Left lung (tissue), 10 donors: ENCODE measurements around the gene BCL11A. TPM values are rescaled to one million over a fixed set of nuclear protein-coding genes. Genes with fewer than 3 reads are reported as not detected.

Source experiments
- ATAC-seq: fragments of 200-7000 bp; cut with Tn5 transposase; one replicate; pipeline ENCODE4 v1.9.1; 2020; ENCODE audit warnings: moderate library complexity
- DNase-seq, 4 donors: peaks; one replicate each; pipeline ENCODE4 v3.0.0-alpha.2; 2013 to 2020
- H3K27ac ChIP-seq, 2 donors: fragments of 200-600 bp; sonication (generic) in 1 of 2; one replicate each; pipeline versions ENCODE4 v1.5.0 to v1.8.0; 2020 to 2021
- H3K27me3 ChIP-seq, 2 donors: fragments of 200-600 bp; sonication (generic) in 1 of 2; one replicate each; pipeline versions ENCODE4 v1.5.0 to v1.8.0; 2020 to 2021
- H3K36me3 ChIP-seq, 2 donors: fragments of 200-600 bp; sonication (generic) in 1 of 2; one replicate each; pipeline versions ENCODE4 v1.5.0 to v1.8.0; 2020 to 2021
- H3K4me1 ChIP-seq, 2 donors: fragments of 200-600 bp; one replicate each; pipeline ENCODE4 v1.8.0; 2021
- H3K4me3 ChIP-seq, 2 donors: fragments of 200-600 bp; sonication (generic) in 1 of 2; one replicate each; pipeline versions ENCODE4 v1.5.0 to v1.8.0; 2020 to 2021; ENCODE audit warnings: mild to moderate bottlenecking in 1 of 2
- H3K9me3 ChIP-seq, 2 donors: fragments of 200-600 bp; sonication (generic) in 1 of 2; one replicate each; pipeline versions ENCODE4 v1.5.0 to v1.8.0; 2020 to 2021
- CTCF ChIP-seq, 2 donors: fragments of 200-600 bp; sonication (generic) in 1 of 2; IDR thresholded peaks; one replicate each; pipeline versions ENCODE4 v1.5.0 to v1.8.0; 2021; ENCODE audit warnings: antibody characterized with exemption in 2 of 2
- intact Hi-C, 2 donors: fragments of 100-400 bp; cut with DNase I; formaldehyde crosslinking; loops; one replicate each; pipeline versions ENCODE4 v1.11.2 to v1.14.2; 2022
- polyA plus RNA-seq, 6 donors: library from polyadenylated mRNA; unstranded; fragments of 120-200 nt; gene quantifications; one replicate each; pipeline ENCODE4 v1.2.1, GENCODE V29; 2013; ENCODE audit not compliant: insufficient read length in 6 of 6
- total RNA-seq, 2 donors: library from RNA; stranded (reverse); fragmentation: NEBNext Ultra II Directional; extraction: Animal tissue kit (Norgen Biotek cat#: 25700); gene quantifications; one replicate each; pipeline ENCODE4 v1.2.1, GENCODE V29; 2021
- donor health status: DM: no; HTN: yes; CAD: no.
- donor health status: DM: no; HTN: no; CAD: no.

BCL11A gene
- total and polyA plus RNA-seq, 8 donors: 4.0 to 33.5 (median 24.9) TPM

GRCh38 chr2:60499651-60500265, 53.7 kb downstream of the BCL11A start:
- Histone ChIP-seq H3K4me1 (peaks cover 0 to 10% of the 10 kb centered on the region in 2 donors), H3K4me3 (no peak overlapping the region), H3K36me3 (no peaks in the 10 kb centered on the region), H3K27ac (no peak overlapping the region), H3K9me3 (no peaks in the 10 kb centered on the region), H3K27me3 (peaks cover 0 to under 1% of the 10 kb centered on the region in 2 donors)
- DNase-seq (no peak), ATAC-seq (no peak)
- no peak for TF ChIP-seq CTCF (IDR thresholded peaks at IDR 0.05)
- intact Hi-C loops: no loop called here

- ATAC-seq: no peak
- Histone ChIP-seq H3K4me1 (peaks cover 0 to 10% of the 10 kb centered on the region in 2 donors), H3K27me3 (no peaks in the 10 kb centered on the region), H3K36me3 (no peaks in the 10 kb centered on the region), H3K27ac (peak overlapping the region in 1 of 2 donors; percentile 55), H3K4me3 (no peak overlapping the region), H3K9me3 (no peaks in the 10 kb centered on the region)
- TF ChIP-seq CTCF (IDR thresholded peaks at IDR 0.05): no peak
- no peak for DNase-seq
- intact Hi-C loops: no loop called here
These were observed 54.5 kb downstream of the BCL11A start for GRCh38 chr2:60498816-60499429.

- Histone ChIP-seq H3K4me3 (no peak overlapping the region), H3K27me3 (no peaks in the 10 kb centered on the region), H3K27ac (peak overlapping the region in 1 of 2 donors; percentile 55), H3K9me3 (no peaks in the 10 kb centered on the region), H3K36me3 (no peaks in the 10 kb centered on the region), H3K4me1 (peaks cover 0 to 10% of the 10 kb centered on the region in 2 donors)
- TF ChIP-seq CTCF (IDR thresholded peaks at IDR 0.05): no peak
- DNase-seq (no peak), ATAC-seq (no peak)
- intact Hi-C loops: no loop called here
These were observed 55.2 kb downstream of the BCL11A start for GRCh38 chr2:60498127-60498815.

- intact Hi-C loops: no loop called here
- Histone ChIP-seq H3K4me1 (peaks cover 0 to 10% of the 10 kb centered on the region in 2 donors), H3K9me3 (no peaks in the 10 kb centered on the region), H3K27me3 (no peaks in the 10 kb centered on the region), H3K4me3 (no peak overlapping the region), H3K27ac (no peak overlapping the region), H3K36me3 (no peaks in the 10 kb centered on the region)
- no peak for TF ChIP-seq CTCF (IDR thresholded peaks at IDR 0.05)
- DNase-seq (no peak), ATAC-seq (no peak)
These were observed 56.0 kb downstream of the BCL11A start for GRCh38 chr2:60497500-60497899.

- no peak for TF ChIP-seq CTCF (IDR thresholded peaks at IDR 0.05)
- no peak for DNase-seq
- H3K36me3 ChIP-seq: no peaks in the 10 kb centered on the region
- H3K4me1 ChIP-seq: peaks cover 0 to 10% of the 10 kb centered on the region in 2 donors
- no peaks in the 10 kb centered on the region for H3K9me3 ChIP-seq
- H3K27me3 ChIP-seq: no peaks in the 10 kb centered on the region
- no peak overlapping the region for H3K27ac ChIP-seq
- intact Hi-C loops: no loop called here
- H3K4me3 ChIP-seq: no peak overlapping the region
- ATAC-seq: no peak
These were observed 56.5 kb downstream of the BCL11A start for GRCh38 chr2:60496956-60497355.
